ENCODE measurements around the gene TACO1. TPM values are rescaled to one million over a fixed set of nuclear protein-coding genes. Genes with fewer than 3 reads are reported as not detected.
A peak's percentile ranks its signal among the peaks of the same experiment; 100 is the strongest.

Gene TACO1
- 19.6 and 26.7 TPM in 2 replicates for total RNA-seq (2014; rRNA removed; shearing (Covaris generic))

DNA sequence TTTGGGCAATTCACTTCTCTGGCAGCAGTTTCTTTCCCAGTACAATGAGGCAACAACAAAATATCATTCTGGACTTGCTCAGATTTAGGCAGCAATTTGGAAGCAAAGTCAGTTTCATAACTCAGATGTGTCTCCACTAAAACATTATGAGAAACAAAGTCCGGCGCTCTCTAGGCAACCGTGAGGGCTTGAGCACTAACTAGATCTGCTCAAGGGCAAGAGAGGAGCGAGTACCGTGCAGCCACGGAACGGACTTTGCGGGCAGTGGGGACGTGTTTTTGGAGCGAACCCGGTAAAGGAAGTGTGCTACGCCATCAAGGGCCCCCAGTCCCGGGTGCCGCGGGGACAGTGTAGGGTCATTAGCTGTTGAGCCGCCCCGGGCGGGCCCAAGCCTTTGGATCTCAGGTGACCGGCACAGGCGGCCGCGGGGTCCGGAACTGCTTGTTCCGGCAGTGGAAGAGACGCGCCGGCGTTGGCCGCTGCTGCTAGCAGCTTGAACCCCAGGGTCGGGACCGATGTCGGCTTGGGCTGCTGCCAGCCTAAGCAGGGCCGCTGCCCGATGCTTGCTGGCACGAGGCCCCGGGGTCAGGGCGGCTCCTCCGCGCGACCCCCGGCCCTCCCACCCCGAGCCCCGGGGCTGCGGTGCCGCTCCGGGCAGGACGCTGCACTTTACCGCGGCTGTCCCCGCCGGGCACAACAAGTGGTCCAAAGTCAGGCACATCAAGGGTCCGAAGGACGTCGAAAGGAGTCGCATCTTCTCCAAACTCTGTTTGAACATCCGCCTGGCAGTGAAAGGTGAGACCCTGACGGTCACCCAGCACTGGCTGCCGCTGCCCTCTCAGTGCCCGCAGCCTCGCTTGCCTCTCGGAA lies at the start of gene TACO1:
Gene TACO1 (plus strand): TSS at position 327 of the 870 bp plus-strand sequence. CDS start 189 bp downstream, at position 516.
- peak; percentile 79 for DNase-seq (ENCODE audit: low read depth)

DNA sequence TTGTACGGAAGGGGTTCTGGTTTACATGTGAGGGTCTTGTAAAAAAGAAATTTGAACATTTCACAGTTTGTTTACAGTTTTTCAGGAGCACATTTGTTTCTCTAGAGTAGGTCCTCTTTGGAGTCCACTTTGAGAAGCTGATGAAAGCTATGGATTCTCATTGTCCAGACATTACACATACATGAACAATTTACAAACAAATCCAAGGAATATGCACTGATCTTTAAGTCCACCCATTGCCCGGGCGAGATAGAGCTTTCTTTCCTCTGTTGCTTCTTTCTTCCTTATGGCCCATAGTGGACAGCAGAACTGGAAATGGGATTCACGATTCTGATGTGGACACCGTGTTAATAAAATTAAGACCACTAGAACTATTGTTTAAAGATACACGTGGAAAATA lies 48.5 kb upstream of the TACO1 start:
- no peak for DNase-seq (ENCODE audit: low read depth)

DNA sequence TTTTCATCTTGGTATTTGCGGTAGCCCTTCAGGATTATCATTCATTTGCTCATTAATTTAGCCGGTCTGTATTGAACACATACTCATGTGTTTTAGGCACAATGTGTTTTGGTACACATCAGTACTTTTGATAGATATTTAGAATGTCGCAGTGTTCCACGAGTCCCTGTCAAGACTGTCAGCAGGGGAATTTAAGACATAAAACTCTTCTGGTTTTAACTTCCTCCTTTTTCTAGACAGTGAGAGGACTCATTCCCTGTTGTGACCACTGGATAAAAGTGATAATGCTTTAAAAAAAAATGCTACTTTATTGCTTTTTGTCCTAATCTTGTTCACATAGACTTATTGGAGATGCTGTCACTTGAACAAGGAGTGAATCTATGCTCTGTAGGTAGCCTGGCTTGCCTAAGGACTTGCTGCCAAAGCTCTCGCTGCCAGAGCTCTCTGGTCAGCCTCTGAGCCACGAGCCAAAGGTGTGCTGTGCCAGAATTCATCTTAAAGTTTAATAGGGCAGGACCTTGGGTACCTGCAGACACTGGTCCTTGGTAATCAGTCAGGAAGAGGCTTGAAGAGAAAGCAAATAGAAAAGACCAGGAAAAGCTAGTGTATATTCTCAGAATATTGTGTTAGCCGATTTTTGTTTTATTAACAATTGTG lies 45.1 kb upstream of the TACO1 start:
- no peak for DNase-seq (ENCODE audit: low read depth)

DNA sequence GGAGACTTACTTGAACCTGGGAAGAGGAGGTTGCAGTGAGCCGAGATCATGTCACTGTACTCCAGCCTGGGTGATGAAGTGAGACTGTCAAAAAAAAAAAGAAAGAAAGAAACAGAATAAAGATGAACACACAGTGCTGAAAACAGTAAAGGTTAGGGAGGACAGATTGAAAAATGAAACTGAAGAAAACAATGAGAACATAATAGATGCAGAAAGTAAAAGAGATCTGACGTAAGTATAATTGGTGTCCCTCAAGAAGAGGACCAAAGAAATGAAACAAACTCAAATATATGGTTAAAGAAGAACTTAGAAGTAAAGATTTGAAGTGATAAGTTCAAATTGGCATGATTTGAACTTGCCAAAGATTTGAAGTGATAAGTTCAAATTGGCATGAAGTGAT lies 43.3 kb upstream of the TACO1 start:
- no peak for DNase-seq (ENCODE audit: low read depth)

DNA sequence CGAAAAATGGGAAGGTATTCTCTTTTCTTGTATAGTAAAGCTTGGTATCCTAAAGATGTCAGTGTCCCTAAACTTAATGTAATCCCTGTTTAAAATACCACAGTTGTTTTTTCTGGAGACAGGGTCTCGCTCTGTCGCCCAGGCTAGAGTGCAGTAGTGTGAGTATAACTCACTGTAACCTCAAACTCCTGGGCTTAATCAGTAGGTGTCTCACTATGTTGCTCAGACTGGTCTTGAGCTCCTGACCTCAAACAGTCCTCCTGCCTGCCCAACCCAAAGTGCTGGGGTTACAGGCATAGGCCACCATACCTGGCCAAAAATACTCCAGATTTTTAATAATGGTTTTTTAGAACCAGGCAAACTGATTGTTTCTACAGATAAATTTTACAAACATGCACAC lies 42.3 kb upstream of the TACO1 start:
- DNase-seq (ENCODE audit: low read depth) = no peak

DNA sequence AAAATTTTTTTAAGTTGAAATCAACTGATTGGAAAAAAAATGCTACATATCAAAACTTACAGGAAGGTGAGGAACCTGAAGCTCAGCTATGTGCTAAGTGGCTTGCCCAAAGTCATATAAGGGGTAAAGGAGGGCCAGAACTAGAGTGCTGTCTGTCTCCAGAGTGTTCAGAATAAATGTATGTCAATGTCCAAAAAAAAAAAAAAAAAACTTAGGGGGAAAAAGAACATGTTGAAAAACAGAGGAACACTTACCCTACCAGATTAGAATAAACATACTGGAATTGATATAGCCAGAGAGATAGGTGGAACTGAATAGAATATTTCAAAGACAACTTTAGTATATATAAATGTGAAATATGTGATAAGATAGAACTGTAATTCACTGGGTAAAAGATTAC lies 38.9 kb upstream of the TACO1 start:
- DNase-seq (ENCODE audit: low read depth) = no peak

DNA sequence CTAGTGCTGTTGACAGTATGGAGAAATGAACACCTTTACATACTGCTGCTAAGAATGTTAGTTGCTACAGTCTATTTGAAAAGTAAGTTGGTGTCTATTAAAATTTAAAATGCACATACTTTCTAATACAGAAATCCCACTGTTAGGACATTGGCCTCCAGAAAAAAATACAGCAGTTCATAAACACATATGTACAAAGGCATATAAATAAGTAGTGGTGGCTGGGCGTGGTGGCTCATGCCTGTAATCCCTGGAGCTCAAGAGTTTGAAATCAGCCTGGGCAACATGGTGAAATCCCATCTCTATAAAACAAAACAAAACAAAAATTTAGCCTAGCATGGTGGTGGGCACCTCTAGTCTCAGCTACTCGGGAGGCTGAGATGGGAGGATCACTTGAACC lies 37.4 kb upstream of the TACO1 start:
- DNase-seq (ENCODE audit: low read depth) = no peak

DNA sequence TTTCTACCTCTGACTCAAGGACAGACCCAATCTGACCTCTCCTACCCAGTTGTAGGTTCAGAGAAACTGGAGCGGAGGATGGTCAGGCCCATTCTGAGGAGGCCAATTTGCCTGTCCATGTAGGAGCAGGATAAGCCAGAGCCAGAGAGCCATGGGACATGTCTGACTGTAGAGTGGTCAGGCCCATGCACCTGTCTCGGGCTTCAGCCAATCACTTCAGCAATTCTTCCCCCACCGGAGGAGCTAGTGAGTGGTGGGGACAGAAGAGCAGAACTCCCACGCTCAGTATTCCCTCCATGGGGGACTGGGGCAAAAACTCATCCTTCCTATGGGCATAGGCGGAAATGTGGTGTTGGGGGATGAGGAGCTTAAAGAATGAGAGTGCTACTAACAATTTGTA lies 36.1 kb upstream of the TACO1 start:
- no peak for DNase-seq (ENCODE audit: low read depth)

DNA sequence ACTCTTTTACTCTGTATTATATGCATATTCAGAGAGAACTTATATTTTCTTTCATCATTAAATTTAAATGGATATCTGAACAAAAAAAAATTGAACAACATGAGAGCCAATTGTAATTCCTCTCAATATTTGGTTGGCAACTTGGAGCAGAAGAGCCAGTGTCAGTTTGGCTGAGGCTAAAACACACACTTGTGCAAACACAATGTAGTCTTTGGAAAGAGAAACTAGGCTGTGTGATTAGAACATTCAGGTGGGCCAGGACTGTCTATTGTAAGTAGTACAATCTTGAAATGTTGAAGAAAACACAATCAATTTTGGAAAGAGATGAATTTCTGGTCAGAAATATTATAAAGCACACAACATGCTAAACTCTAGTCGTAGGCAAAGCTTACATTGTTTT lies 33.5 kb upstream of the TACO1 start:
- no peak for DNase-seq (ENCODE audit: low read depth)

DNA sequence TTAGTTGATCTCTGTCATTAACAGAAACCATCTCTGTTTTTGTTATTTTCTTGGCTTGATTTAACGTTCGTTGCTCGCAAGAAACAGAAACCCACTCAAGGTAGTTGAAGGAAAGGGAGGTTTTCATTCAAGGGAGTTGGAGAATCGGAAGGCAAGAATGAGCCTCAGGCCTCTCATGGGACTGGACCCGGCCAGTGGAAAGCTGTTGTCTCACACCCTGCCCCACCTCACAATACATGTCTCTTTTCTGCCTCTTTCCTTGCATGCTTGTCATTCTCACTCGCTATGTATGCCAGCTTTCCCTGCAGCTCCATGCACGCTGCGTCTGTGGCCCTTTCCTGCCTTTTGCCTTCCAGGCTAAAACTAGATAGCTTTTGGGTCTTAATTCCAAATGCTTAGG lies 32.1 kb upstream of the TACO1 start:
- DNase-seq (ENCODE audit: low read depth) = no peak

DNA sequence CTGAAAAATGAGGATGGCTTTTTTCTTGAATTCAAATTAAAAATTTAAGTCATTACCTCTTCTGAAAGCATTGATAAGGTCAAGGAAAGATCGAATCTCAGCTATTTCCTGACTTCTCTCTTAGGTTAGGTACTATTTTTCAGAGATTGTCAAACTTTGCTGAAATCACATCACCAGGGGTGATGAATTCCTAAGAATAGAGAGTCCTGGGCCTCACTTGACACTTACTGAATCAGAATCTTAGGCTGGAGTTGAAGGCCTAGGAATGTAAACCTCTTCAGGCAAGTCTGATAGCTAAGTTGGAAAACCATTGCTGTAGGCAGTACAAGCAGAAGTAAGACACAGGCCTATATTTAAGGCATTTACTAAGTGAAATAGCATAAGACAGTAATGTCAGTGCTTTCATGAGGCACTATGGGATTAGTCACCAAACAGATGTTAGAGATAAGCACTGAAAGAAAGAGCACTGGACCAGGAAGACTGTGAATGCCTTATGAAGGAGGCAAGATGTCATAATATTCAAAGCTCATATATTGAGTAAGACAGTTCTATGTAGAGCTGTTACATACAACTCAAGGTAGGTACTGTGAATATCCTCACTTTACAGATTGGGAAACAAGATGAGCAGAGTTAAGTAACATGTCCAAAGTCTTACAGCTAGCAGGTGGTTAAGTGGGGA lies 28.9 kb upstream of the TACO1 start:
- peak; percentile 65 for DNase-seq (ENCODE audit: low read depth)

DNA sequence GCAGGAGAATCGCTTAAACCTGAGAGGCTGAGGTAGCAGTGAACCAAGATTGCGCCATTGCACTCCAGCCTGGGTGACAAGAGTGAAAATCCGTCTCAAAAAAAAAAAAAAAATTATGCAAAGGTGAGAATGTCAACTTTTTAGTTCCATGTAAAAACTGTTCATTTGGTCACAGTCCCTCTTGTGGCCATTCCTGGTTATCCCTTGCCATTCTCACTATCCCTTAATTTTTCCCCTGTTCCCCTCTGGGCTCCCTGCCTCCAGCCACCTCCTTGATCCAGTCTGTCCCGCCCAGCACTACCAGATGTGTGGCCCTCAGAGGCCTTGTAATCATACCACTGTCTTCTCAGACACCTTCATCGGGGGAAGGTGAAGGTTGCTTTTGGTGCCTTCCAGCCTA lies 27.1 kb upstream of the TACO1 start:
- DNase-seq (ENCODE audit: low read depth) = no peak

DNA sequence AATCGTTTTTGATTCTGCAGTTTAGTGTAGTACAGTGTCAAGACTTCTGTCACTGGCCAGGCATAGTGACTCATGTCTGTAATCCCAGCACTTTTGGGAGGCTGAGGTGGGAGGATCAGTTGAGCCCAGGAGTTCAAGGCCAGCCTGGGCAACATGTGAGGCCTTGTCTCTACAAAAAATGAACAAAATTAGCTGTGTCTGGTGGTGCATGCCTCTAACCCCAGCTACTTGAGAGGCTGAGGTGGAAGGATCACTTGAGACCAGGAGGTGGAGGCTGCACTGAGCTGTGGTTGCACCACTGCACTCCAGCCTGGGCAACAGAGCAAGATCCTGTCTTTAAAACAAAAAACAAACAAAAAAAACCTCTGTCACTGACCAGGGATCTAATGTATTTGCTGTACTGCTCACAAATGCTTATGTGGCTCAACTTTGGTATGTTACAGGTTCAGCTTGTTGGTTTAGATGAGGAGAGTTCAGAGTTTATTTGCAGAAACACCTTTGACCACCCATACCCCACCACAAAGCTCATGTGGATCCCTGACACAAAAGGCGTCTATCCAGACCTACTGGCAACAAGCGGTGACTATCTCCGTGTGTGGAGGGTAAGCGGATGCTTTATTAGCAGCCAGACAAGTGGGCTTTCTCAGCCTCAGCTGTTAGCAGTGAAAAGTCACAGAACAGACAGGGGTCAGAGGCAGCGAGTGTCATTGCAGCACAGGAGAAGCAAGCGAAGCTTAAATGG lies 22.5 kb upstream of the TACO1 start:
- DNase-seq (ENCODE audit: low read depth) = no peak

DNA sequence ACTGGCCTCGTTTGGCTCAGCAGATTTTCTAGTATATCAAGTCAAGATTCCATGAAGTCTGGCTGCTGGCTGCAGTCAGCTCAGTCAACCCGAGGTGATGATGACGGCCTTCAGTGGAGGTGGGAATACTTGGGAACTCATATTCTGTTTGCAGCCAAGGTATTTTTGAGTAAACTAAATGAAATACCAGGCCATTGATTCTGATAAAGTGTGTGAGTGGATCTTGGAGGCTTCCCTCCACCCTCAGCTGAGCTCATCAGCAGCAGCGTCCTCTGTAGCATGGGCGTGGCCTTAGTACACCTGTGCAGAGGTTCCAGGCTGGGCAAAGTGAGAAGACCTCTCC lies 22.0 kb upstream of the TACO1 start:
- DNase-seq (ENCODE audit: low read depth) = no peak

DNA sequence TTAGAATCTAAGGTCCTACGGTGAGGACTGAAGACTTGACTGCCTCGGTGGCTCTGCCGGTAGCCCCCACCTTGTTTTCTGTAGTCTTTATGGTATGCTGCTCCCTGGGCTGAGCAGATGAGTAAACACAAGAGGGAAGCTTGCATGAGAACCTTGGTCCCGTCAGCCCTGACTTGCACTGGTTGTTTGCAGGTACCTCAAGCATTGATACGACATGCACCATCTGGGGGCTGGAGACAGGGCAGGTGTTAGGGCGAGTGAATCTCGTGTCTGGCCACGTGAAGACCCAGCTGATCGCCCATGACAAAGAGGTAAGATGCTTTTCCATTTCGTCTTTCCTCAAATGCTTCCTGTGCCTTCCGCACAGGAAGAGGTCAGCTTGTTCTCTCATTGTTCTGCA lies 21.1 kb upstream of the TACO1 start:
- no peak for DNase-seq (ENCODE audit: low read depth)

DNA sequence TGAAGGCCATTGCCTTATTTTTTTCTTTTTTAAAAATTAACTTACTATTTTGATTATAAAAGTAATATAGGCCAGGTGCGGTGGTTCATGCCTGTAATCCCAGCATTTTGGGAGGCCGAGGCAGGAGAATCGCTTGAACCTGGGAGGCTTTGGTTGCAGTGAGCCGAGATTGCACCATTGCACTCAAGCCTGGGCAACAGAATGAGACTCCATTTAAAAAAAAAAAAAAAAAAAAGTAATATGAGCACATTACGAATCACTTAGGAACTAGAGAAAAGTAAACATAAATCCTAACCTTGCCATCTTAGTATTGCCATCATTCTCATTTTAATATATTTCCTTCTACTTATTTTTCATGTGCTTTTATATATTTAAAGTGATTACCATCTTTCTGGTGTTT lies 12.9 kb upstream of the TACO1 start:
- DNase-seq (ENCODE audit: low read depth) = no peak

DNA sequence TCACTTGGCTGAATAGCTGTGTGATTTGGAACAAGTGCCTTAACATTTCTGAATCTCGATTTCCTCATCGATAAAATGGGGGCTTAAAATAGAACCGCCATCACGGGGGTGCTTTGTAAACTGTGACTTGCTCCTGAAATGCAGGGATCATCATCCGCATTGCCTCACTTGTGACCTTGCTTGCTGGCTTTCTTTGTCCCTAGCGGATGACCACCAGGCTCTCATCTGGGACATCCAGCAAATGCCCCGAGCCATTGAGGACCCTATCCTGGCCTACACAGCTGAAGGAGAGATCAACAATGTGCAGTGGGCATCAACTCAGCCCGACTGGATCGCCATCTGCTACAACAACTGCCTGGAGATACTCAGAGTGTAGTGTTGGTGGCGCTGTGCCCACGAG lies 11.9 kb upstream of the TACO1 start:
- no peak for DNase-seq (ENCODE audit: low read depth)

DNA sequence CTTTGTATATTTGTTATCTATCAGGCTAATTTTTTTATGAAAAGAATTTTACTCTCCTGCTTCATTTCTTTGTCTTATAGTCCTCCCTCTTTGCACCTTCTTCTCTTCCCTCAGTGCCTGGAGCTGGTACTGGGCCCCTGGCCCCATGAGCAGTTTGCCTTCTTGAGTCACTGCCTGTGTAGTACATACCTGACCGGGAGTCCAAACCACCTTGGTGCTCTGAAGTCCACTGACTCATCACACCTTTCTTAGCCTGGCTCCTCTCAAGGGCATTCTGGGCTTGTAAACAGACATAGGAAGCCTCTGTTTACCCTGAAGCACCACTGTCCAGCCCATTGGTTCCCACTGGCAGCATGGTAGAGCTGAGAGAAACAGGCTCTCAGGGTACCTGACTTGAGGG lies 11.0 kb upstream of the TACO1 start:
- no peak for DNase-seq (ENCODE audit: low read depth)

DNA sequence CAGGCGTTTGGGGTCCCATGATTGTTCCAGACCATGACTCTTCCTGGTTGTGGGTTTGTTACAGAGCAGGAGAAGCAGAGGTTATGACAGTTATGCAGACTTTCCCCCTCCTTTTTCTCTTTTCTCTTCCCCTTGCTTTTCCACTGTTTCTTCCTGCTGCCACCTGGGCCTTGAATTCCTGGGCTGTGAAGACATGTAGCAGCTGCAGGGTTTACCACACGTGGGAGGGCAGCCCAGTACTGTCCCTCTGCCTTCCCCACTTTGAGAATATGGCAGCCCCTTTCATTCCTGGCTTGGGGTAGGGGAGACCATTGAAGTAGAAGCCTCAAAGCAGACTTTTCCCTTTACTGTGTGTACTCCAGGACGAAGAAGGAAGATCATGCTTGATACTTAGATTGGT lies 7.9 kb upstream of the TACO1 start:
- no peak for DNase-seq (ENCODE audit: low read depth)

DNA sequence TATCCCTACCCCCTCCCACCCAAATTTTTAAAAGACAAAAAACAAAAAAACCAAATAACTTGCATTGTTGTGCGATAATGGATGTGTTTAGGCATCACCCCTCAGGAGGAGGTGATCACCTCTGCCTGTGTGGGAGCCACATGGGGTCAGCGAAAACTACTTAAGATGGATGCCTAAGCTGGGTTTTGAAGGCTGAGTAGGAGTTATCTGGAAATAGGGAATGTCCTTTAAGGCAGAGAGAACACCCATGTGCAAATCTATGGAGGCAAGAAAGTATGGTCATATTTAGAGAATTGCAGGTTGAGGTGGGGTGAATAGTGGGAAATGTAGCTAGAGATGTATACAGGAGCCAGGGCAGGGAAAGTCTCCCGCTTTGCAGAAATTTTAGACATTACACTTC lies 5.6 kb upstream of the TACO1 start:
- DNase-seq (ENCODE audit: low read depth) = no peak

DNA sequence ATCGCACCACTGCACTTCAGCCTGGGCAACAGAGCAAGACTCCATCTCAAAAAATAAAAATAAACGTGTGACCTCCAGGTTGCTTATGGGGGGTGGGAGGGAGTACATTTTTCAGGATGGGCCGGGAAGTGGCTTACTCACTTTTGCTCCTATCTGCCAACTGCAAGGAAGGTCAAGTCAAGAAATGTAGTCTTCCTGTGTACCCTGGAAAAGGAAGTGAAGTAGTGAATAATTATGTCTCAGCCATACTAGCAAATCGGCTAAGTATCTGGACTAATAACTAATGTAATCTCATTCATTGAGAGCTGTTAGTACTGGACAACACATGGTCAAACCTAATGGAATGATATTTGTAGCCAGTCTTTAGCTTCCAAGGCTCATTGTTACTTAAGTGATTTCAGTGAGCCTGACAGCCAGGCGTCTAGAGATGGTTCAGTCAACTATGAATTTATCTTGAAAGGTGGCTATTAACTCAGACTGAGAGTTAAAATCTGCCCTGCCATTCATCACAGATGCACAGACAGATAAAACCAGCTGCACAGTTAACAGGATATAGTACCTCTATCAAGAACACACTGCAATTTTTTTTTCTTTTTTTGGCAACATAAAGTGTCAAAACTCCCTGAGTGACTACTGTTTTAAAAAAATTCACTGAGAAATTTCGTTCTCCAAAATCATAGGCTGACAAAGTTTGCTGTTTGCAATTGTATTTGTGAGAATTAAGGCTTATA lies 3.7 kb upstream of the TACO1 start:
- no peak for DNase-seq (ENCODE audit: low read depth)

DNA sequence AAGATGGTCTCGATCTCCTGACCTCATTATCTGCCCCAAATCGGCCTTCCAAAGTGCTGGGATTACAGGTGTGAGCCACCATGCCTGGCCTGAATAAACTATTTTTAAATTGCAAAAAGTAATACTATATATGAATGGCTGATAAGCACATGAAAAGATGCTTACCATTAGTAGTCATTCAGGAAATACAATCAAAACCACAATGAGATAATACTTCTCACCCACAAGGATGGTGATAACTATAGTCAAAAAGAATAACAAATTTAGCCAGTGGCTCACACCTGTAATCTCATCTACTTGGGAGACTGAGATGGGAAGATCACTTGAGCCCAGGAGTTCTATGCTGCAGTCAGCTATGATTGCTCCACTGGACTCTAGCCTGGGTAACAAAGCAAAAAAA lies 2.4 kb upstream of the TACO1 start:
- no peak for DNase-seq (ENCODE audit: low read depth)
